ENCODE data around the gene LDLRAD3.

Gene LDLRAD3

GRCh38 chr11:35995681-35996271 is 51.9 kb downstream of the LDLRAD3 start:
- Mint-ChIP-seq H3K4me3 (no peak overlapping the region), H3K27me3 (ENCODE audit: low read depth) (no peaks in the 10 kb centered on the region), H3K36me3 (ENCODE audit: low read depth) (peaks cover 42% of the 10 kb centered on the region), H3K4me1 (peaks cover 65% of the 10 kb centered on the region), H3K9me3 (peaks cover 25% of the 10 kb centered on the region), H3K27ac (peak overlapping the region in 1 of 3 experiments; percentile 22)
- TF ChIP-seq CTCF (IDR thresholded peaks at IDR 0.05; ENCODE audit: unreplicated experiment in 3 of 3): no peak

GRCh38 chr11:35997902-35998520 is 54.1 kb downstream of the LDLRAD3 start:
- Mint-ChIP-seq H3K36me3 (ENCODE audit: low read depth) (peaks cover 42% of the 10 kb centered on the region), H3K4me3 (no peak overlapping the region), H3K9me3 (peaks cover 25% of the 10 kb centered on the region), H3K27me3 (ENCODE audit: low read depth) (no peaks in the 10 kb centered on the region), H3K4me1 (peaks cover 58% of the 10 kb centered on the region), H3K27ac (peak overlapping the region in 1 of 3 experiments; percentile 29)
- TF ChIP-seq CTCF (IDR thresholded peaks at IDR 0.05; ENCODE audit: unreplicated experiment in 3 of 3): no peak

GRCh38 chr11:35998634-35999033 is 54.8 kb downstream of the LDLRAD3 start:
- Mint-ChIP-seq H3K27ac (peak overlapping the region in 1 of 3 experiments; percentile 29), H3K9me3 (peaks cover 25% of the 10 kb centered on the region), H3K4me1 (peaks cover 57% of the 10 kb centered on the region), H3K36me3 (ENCODE audit: low read depth) (peaks cover 40% of the 10 kb centered on the region), H3K27me3 (ENCODE audit: low read depth) (no peaks in the 10 kb centered on the region), H3K4me3 (no peak overlapping the region)
- TF ChIP-seq CTCF (IDR thresholded peaks at IDR 0.05; ENCODE audit: unreplicated experiment in 3 of 3): no peak

- peaks cover 53% of the 10 kb centered on the region for H3K4me1 Mint-ChIP-seq
- H3K36me3 Mint-ChIP-seq (ENCODE audit: low read depth): peaks cover 33% of the 10 kb centered on the region
- no peak for TF ChIP-seq CTCF (IDR thresholded peaks at IDR 0.05; ENCODE audit: unreplicated experiment in 3 of 3)
- peaks cover 23% of the 10 kb centered on the region for H3K9me3 Mint-ChIP-seq
- peak overlapping the region in 1 of 3 experiments; percentile 23 for H3K27ac Mint-ChIP-seq
- H3K27me3 Mint-ChIP-seq (ENCODE audit: low read depth): no peaks in the 10 kb centered on the region
- H3K4me3 Mint-ChIP-seq: no peak overlapping the region
Measured at GRCh38 chr11:36000616-36001190, 56.8 kb downstream of the LDLRAD3 start.

GRCh38 chr11:36002196-36002595 is 58.3 kb downstream of the LDLRAD3 start:
- Mint-ChIP-seq H3K4me3 (no peak overlapping the region), H3K27me3 (ENCODE audit: low read depth) (no peaks in the 10 kb centered on the region), H3K27ac (peak overlapping the region in 2 of 3 experiments; percentile 19 to 32), H3K4me1 (peaks cover 50% of the 10 kb centered on the region), H3K36me3 (ENCODE audit: low read depth) (peaks cover 21% of the 10 kb centered on the region), H3K9me3 (peaks cover 11% of the 10 kb centered on the region)
- no peak for TF ChIP-seq CTCF (IDR thresholded peaks at IDR 0.05; ENCODE audit: unreplicated experiment in 3 of 3)

Measured in nephron (organoid).